ENCODE results near the gene CDC6.
A peak's percentile ranks its signal among the peaks of the same experiment; 100 is the strongest.

The CDC6 gene

DNA sequence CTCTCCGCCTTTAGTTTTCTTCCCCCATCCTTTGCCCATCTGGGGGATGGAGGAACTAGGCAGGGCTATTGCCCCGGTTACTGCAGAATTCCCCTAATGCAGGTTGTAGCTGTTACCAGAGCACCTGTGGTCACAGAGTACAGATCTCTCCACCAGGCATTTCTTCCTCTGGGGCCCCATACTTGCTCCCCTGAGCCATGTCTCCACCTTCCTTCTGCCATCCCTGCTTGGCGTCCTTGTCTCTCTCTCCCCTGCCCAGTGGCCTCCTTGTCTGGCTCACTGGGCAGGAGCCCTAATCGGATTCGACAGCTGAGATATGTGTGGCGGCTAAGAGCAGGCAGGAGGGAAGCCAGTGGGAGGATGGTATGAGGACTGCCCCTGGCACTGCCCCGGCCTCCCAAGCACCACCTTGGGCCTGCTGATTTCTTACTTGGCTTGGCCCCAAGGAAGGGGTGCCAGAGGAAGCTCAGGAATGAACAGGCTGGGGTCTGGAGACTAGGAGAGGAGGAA, 23.3 kb downstream of the CDC6 start:
- no peak for DNase-seq (ENCODE audit: low read depth in 1 of 2, low spot score in 1 of 2)

DNA sequence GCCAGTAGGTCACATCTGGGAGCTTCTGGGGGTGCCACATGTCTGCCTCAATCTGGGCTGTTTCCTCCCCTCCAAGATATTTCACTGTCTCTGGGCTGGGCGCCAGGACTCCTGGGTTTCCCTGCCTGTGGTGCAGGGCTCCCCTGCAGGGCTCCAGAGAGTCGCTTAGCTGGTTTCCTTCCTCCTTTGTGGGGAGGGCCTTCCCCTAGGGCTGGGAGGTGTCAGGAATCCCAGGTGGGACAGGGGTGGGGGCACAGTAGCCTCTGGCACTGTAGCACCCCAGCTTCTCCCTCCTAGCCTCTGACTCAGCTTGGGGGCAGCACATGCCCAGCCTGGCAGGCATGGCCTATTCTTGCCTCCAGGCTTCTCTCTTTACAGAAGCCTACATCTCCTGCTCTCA, 23.9 kb downstream of the CDC6 start:
- no peak for DNase-seq (ENCODE audit: low read depth in 1 of 2, low spot score in 1 of 2)

DNA sequence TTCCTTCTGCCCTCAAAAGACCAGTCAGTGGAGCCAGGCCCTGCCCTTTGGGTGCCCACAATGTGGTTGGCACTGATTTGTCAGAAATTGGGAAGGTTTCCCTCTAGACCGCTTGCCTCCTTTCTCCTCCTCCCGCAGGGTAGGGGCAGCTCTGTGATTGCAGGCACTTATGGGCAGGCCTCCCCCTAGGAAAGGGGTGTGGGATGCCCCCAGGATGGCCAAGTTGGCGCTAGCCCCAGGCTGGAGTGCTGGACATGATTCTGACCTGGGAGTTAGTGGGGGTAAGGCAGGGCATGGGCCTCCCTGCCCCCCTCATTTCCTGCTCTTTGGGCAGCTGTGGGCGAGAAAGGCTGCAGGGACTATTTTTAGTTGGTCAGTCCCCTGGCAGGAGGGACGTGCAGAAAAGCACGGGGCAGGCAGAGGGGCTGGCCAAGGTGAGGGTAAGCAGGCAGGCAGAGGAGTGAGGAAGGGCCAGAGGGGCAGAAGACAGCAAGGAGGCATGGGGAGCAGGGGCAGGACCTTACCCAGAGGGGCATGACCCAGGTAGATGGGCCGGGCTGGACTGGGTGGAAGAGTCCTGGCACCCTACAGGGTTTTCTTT, 24.6 kb downstream of the CDC6 start:
- no peak for DNase-seq (ENCODE audit: low read depth in 1 of 2, low spot score in 1 of 2)

DNA sequence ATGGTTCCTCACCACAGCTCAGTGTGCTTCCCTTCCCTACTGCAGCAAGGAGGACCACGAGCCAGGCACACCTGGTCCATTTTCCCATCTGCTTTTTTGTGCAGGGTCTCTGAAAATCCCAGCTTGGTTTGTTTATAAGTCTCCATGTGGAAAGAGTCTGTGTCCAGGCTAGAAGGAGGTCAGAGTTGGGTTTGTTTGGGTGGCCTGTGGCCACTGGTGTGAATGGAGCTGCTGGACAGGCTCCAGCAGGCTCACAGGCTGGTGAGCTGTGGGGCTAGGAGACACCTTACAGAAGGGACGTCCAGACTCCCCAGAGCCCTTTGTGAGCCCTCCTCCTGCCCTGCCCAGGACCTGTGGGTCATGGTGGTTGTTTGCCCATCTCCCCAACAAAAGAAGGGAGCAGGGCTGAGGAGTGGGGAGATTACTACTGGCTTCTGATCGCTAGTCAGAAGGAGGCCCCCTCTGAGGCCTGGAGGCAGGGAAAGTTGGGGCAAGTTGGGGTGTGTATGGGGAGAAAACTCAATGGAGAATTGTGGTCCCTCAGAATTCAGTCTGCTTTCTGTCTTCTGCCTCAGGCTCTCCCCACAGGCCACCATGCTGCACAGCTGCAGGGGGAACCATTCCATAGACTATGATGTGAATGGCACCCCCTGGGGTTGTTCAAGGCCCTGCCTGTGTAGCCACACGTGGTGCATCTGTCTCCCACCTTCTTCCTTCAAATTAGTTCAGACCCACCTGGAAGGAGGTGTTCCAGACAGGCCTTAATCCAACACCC, 25.4 kb downstream of the CDC6 start:
- DNase-seq (ENCODE audit: low read depth in 1 of 2, low spot score in 1 of 2) = no peak

DNA sequence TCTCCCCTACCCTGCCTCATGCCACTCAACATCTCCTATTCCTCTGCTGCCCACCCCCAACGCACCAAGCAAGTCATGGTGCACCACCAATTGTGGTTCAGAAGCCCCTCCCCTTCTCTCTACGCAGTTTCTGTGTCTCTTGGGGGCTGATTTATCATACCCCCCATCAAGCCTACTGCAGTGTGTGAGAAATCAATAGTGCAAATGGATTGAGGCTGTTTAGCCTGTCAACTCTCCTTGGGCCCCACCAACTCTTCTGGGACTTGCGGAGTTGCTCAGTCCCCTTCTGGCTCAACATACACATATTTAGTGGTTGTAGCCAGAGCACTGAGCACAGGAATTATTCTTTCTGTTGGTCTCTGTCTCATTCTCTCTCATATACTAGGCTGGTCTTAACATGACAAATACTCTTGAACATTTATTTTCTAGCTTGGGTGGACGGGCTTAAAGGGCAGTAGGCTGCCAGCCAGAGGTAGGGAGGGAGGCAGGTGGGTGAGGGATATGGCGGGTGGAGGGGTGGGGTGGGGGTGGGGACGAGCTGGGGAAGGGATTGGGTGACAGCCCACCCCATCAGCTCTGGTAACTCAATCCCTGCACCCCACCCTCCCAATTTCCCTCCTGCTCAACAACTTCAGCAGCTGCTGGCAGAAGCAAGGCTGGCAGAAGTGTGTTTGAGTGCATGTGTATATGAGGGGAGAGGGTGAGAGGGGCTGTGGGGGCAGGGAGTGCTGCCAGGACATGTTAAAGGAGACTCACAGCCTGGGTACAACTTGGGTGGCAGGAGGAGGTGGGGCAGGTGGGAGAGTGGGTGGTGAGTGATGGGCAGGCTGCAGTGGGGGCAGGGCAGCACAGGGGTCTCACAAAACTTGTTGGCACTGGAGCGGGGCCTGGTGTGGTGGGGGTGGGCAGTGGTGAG, 26.2 kb downstream of the CDC6 start:
- DNase-seq (ENCODE audit: low read depth in 1 of 2, low spot score in 1 of 2) = no peak

DNA sequence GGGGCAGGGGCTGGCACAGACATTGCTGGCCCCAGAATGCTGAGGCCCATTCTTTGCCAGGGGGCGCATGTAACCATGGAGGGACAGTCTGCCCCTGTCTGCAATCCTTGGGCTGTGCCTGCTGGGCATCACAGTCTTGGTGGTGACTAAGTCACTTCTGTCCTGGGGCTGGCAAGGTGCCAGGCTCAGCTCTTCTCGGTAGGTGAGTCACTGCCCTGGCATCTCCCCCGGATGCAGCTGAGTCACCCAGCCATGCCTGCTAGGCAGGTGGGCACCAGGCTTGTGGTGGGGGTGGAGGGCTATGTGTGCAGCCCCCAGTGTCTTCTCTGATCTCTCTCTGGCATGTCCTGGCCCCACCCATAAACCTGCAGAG, 26.9 kb downstream of the CDC6 start:
- DNase-seq (ENCODE audit: low read depth in 1 of 2, low spot score in 1 of 2) = peak; percentile 71 to 79

DNA sequence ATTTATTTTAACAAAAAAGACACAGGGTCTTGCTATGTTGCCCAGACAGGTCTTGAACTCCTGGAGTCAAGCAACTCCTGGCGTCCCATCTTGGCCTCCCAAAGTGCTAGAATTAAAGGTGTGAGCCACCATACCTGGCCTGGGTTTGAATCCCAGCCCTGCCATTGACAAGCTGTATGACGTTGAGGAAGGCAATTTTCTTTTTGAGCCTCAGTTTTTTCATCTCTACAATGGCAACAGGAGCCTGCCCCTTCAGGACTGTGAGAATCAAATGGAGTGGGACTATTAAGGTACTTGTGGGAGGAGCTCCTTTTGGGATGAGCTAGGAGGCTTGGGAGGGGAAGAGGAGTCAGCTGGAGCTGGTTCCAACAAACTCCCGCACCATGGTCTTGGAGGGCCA, 27.5 kb downstream of the CDC6 start:
- no peak for DNase-seq (ENCODE audit: low read depth in 1 of 2, low spot score in 1 of 2)

DNA sequence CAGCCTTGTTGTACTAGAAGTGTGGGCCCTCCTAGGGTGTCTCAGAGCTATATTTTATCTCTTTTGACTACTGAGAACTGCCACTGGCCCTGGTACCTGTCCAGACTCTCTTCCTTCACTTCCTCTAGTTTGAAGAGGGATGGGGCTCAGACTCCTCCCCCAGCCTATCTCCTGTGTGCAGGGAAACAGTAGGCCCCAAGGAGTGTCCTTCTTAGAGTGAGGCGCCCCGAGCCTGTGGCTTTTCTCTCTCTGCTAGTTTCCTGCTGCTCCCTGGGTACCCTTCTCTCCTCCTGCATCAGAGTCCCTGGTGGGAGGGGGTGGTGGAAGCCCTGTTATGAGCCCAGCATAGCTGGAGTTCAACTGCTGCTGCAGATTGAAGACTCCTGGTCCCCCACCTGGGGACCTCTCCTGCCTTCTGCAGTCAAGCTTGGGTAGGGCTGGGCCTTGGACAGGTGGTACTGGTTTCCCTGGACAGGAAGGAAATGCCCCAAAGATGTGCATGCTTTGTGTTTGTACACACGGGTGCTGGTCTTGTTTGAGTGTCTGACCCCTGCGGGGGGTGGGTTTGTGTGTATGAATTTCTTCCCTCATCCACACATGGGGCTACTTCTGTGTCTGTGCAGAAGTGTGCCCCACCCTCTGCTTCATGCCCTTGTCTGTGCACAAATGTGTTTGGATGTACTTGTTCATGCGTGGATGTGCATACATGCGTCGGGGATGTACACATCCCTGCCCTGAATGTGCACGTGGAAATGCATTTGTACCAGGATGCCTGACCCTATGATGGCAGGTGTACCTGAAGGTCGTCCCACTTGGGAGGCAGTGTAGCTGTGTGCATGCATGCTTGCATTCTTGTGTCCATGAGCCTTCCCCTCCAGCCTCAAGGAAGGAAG, 28.2 kb downstream of the CDC6 start:
- no peak for DNase-seq (ENCODE audit: low read depth in 1 of 2, low spot score in 1 of 2)

DNA sequence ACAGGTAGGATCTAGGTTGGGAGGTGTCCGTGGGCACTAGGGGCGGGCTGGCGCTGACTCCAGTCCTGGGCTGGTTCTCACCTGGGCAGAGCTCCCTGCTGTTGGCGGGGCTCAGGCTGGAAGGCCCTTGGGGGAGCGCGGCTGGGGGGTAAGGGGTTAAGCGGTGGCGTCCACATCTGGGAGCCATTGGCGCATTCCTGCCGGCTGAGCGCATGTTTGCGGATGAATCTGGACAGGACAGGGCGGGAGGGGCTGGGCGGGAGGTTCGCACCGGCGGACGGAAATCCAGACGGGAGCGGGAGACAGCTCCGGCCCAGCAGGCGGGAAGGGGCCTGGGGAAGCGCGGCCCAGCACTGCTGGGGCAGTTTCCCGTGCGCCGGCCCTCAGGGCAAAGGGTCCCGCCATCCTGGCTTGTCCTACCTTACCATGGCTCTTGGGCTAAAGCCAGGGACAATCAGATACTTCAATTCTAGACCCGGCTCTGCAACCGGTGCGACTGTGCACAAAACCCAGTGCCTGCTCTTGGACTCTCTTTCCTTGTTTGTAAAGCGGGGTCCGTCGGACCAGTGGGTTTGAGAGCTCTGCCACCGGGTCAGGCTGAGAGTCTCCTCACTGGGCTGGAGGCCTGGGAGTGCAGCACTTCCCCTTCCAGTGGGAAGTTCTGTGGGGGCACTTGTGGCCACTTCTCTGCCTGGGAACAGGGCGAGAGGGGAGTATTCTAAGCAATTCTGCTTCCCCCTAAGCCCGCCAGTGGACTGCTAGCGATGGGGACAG, 29.1 kb downstream of the CDC6 start:
- no peak for DNase-seq (ENCODE audit: low read depth in 1 of 2, low spot score in 1 of 2)

DNA sequence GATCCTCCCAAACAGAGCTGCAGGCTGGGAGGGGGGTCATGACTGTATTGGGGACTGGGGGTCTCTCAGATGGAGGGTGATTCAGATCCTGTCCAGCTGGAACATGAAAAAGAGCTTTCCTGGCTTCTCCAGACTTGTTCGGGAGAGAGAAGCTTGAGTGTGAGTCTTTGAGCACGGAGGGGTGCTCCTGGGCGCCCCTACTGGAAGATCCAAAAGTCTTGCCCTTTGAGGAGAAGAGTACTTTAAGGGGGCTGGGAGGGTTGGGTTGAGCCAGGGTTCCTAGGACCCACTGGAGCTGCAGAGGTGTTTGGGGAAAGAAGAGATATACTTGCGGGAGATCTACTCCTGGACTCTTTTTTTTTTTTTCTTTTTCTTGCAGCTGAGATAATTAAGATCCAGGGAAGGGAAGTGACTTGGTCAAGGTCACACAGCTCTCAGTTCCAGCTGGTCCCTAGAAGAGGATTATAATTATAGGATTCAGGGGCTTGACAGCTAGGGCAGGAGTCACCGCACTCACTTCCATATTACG, 29.7 kb downstream of the CDC6 start:
- DNase-seq (ENCODE audit: low read depth in 1 of 2, low spot score in 1 of 2) = no peak

DNA sequence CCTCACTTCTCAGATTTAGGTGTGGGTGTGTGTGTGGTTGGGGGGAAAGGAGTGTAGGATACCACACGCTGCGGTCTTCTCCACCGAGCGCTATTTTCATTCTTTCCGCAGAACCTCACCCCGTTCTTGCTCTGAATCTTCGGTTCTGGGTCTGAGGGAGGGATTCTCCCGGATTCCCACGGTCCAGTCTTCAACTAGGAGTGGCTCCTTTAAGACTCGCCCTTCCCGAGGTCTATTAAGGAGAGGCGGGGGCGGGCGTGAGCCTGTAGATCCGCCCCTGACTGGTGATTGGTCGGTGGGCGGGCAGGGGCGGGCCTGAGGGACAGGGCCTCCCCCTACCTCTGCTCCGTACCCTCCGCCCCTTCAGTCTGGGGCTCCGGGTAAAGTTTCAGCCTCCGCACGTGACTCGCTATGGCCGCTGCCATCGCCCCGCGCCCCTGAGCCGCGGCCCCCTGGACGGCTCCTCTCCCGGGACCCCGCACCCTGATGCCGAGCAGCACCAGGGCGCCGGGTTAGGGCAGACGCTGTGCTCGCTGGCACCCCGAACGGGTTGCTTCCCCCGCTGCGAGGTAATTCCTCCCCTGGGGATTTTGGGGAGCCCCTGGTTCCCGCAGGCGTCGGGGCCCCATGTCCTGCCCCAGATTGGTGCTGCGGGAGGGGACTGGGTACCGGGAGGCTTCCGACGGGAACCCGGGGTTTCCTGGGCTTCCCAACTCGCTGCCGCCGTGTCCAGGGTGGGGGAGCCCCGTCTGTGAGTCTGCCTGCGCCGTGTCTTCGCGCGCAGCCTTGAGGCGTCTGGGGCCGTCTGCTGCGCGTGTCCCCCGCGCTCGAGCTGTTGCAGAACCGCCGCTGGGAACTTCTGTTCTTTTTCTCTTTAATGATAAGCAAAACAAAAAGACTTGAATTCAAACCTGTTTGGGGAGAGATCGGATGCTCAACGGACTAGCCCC, 30.5 kb downstream of the CDC6 start:
- peak; percentile 73 to 90 for DNase-seq (ENCODE audit: low read depth in 1 of 2, low spot score in 1 of 2)

DNA sequence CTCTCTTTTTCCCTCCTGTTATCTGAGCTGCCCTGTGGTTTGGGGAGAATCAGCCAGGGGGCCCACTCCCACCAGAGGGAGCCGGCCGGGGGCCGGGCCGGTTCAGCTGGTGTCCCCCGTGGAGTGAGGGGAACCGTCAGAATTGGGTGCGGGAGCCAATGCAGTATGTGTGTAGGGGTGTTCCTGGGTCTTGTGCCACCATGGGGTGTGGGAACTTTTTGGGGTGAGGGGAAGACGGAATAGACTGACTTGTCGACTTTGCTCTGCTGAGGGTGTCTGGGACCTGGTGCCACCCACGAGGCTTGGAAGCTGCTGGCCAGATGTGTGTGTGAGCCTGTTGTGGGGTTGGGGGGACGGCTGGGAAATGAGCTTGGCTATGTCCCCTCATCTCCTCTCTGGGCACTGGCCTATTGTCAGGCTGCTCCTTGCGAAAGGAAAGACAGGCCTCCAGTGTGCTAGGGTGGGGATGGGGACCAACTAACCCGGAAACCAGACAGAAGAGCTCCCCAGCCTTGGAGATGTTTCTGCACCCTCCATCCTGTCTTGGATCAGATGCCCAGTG, 31.2 kb downstream of the CDC6 start:
- no peak for DNase-seq (ENCODE audit: low read depth in 1 of 2, low spot score in 1 of 2)

DNA sequence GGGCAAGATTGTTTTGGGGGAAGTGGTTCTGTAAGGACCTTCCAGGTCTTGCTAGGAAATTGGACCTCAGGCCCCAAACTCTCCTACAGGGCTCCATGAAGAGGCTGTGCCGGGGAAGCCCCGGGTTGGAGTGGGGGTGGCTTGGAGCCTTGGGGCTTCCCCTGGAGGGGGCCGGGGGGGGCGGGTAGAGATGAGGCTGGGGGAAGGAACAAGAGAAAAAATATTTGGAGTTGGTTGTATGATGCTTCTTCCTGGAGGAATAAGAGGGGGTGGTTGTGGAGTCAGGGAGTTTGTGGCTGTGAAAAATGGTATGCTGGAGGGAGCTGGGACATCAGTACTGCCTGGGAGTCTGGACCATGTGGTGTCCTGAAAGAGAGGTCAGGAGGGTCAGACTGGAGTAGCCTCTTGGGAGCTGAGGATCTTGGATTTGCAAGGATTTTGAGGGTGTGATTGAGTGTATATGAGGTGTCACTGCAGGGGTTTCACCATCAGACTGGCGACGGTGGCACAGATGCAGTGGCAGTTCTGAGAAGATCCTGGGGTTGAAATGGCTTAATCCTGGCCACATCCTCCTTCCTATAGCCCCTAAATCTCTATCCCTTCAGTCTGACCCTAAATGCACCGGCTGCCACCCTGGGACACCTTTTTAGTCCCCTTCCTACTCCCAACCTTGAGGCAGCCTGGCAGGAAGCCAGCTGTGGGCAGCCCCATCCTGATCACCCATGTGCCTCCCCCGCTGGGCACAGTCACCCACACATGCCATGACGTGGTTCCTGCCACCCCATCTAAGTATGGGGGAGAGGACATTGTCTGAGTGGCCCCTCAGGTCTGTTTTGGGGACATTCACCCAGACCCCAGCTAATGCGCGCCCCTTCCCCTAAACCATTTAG, 32.2 kb downstream of the CDC6 start:
- DNase-seq (ENCODE audit: low read depth in 1 of 2, low spot score in 1 of 2) = peak in 1 of 2 donors; percentile 51

DNA sequence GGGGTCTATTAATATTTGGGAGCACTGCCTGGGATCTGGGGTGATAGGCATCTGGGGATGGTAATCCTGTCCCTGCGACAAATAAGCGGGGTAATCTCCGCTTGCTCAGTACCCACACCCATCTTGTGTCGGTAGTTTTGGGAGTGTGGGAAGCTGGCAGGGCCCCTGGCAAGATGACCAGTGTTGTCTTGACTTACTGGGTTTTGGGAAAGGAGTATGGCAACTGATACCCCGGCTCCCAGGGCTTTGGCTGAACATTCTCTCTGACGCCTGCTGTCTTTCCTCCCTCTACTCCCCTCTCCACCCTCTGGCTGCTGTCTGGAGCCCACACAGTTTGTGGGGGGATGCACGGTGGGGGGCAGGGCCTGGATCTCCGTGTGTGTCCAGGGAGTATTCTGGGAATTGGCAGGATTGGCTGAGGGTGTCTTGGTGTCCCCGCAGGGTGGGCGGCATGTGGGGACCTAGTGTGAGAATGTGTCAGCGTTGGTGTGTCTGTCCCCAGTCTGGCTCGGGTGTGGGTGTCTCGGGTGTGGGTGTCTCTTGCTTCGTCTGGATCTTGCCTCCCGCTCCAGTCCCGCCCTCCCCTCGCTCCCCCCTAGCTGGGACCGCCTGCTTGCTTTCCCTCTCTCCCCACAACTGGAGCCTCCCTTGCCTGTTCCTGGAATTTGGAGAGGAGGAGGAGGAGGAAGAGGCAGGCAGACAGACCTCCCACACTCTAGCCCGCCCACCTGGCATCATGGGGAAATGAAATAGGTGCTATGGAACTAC, 33.3 kb downstream of the CDC6 start:
- no peak for DNase-seq (ENCODE audit: low read depth in 1 of 2, low spot score in 1 of 2)

DNA sequence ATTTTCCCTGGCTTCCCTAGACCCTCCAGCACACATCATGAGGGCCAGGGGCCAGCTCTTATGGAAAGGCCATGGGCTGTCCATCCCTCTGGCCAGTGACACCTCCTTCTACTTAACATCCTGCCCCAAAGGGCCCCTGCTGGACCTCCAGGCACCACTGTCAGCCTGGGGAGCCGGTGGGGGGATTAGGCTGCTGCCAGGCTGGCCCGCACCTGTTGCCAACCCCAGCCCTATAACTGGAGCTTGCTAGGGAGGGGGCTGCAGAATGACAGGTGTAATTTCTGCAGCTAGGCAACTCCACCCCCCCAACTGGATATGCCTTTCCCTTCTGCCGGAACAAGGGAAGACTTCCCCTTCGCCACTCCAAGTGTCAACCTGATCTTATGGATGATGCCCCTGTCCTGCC, 33.8 kb downstream of the CDC6 start:
- DNase-seq (ENCODE audit: low read depth in 1 of 2, low spot score in 1 of 2) = no peak

DNA sequence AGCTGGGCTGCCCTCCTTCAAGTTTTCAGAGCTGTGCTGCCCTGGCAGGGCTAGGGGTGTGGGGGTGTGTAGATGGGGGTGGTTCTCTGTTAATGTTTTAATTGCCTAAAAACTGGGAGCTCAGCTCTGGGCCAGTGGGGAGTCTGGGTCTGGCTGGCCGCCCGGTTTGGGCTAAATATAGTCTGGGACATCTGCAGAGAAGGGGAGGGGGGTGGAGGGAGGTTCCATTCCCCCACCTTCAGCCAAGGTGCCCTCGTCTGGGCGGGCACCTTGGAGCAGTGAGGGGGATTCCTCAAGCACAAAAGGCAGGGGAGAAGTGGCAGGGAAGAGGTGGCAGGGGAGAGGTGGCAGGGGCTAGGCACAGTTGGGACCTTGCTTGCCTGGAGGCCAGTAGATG, 34.3 kb downstream of the CDC6 start:
- no peak for DNase-seq (ENCODE audit: low read depth in 1 of 2, low spot score in 1 of 2)

All from activated CD4-positive, alpha-beta T cell treated with anti-CD3 and anti-CD28 coated beads, Interleukin-2, amount 50 U/mL, for 24 hours (primary cell).